SK-N-SH treated with all-trans-retinoic acid at 6 μM for 48 hours (cell line): ENCODE data around the gene GRHL1.

Source experiments
- ATAC-seq: fragments of 200-7000 bp; cut with Tn5 transposase; 3 replicates; pipeline ENCODE4 v1.9.1; 2020; ENCODE audit warnings: mild to moderate bottlenecking, moderate library complexity
- ARNTL ChIP-seq: fragments of 450-650 bp; formaldehyde crosslinking; IDR thresholded peaks from 2 replicates; pipeline ENCODE4 v1.5.0; 2020; ENCODE audit warnings: low read depth, mild to moderate bottlenecking, moderate library complexity, borderline replicate concordance
- BACH2 ChIP-seq: fragments of 250-450 bp; sonication (Bioruptor Pico); IDR thresholded peaks from 2 replicates; pipeline ENCODE4 v1.9.0; 2021; ENCODE audit warnings: mild to moderate bottlenecking, borderline replicate concordance
- CSDC2 ChIP-seq: fragments of 250-450 bp; sonication (Bioruptor Pico); IDR thresholded peaks from 2 replicates; pipeline ENCODE4 v1.5.0; 2020; ENCODE audit warnings: mild to moderate bottlenecking, moderate library complexity
- ESRRG ChIP-seq: fragments of 250-450 bp; sonication (Bioruptor Pico); IDR thresholded peaks from 2 replicates; pipeline ENCODE4 v1.6.1; 2021; ENCODE audit warnings: mild to moderate bottlenecking
- ISL1 ChIP-seq: fragments of 250-450 bp; sonication (Bioruptor Pico); IDR thresholded peaks from 2 replicates; pipeline ENCODE4 v2.1.2; 2022; ENCODE audit warnings: mild to moderate bottlenecking, moderate library complexity
- OSR1 ChIP-seq: fragments of 250-450 bp; sonication (Bioruptor Pico); IDR thresholded peaks from 2 replicates; pipeline ENCODE4 v1.8.0; 2022; ENCODE audit warnings: moderate library complexity, mild to moderate bottlenecking, inconsistent platforms
- PATZ1 ChIP-seq: fragments of 250-450 bp; sonication (Bioruptor Pico); IDR thresholded peaks from 2 replicates; pipeline ENCODE4 v1.8.0; 2020; ENCODE audit warnings: mild to moderate bottlenecking, moderate library complexity, borderline replicate concordance
- POU6F1 ChIP-seq: fragments of 250-450 bp; sonication (Bioruptor Pico); IDR thresholded peaks from 2 replicates; pipeline ENCODE4 v1.8.0; 2021; ENCODE audit warnings: low read depth, mild to moderate bottlenecking, moderate library complexity, borderline replicate concordance
- PPARA ChIP-seq: fragments of 250-450 bp; sonication (Bioruptor Pico); IDR thresholded peaks from 2 replicates; pipeline ENCODE4 v1.5.0; 2020; ENCODE audit warnings: mild to moderate bottlenecking, borderline replicate concordance
- RARB ChIP-seq: fragments of 250-450 bp; sonication (Bioruptor Pico); IDR thresholded peaks from 2 replicates; pipeline ENCODE4 v1.8.0; 2021; ENCODE audit warnings: mild to moderate bottlenecking, moderate library complexity
- SNAI2 ChIP-seq: fragments of 250-450 bp; sonication (Bioruptor Pico); IDR thresholded peaks from 2 replicates; pipeline ENCODE4 v1.5.0; 2020; ENCODE audit warnings: mild to moderate bottlenecking, moderate library complexity
- TCF4 ChIP-seq: fragments of 250-450 bp; sonication (Bioruptor Pico); IDR thresholded peaks from 2 replicates; pipeline ENCODE4 v1.8.0; 2021; ENCODE audit warnings: mild to moderate bottlenecking, moderate library complexity, borderline replicate concordance
- TOX ChIP-seq: fragments of 250-450 bp; sonication (Bioruptor Pico); IDR thresholded peaks from 2 replicates; pipeline ENCODE4 v1.8.0; 2021; ENCODE audit warnings: mild to moderate bottlenecking, moderate library complexity, borderline replicate concordance
- ZC3H10 ChIP-seq: fragments of 250-450 bp; sonication (Bioruptor Pico); IDR thresholded peaks from 2 replicates; pipeline ENCODE4 v1.5.1; 2021; ENCODE audit warnings: mild to moderate bottlenecking, moderate library complexity
- ZFP3 ChIP-seq: fragments of 250-450 bp; sonication (Bioruptor Pico); IDR thresholded peaks from 2 replicates; pipeline ENCODE4 v1.5.0; 2020; ENCODE audit warnings: mild to moderate bottlenecking, moderate library complexity
- ZFP30 ChIP-seq: fragments of 450-650 bp; formaldehyde crosslinking; IDR thresholded peaks from 2 replicates; pipeline ENCODE4 v1.5.0; 2022; ENCODE audit warnings: mild to moderate bottlenecking, moderate library complexity
- ZNF70 ChIP-seq: fragments of 450-650 bp; formaldehyde crosslinking; IDR thresholded peaks from 2 replicates; pipeline ENCODE4 v1.5.0; 2020; ENCODE audit warnings: mild to moderate bottlenecking, moderate library complexity
- ZNF8 ChIP-seq: fragments of 450-650 bp; formaldehyde crosslinking; IDR thresholded peaks from 2 replicates; pipeline ENCODE4 v1.5.0; 2020; ENCODE audit warnings: mild to moderate bottlenecking, moderate library complexity
- TF ChIP-seq, protein P1 (sequence below): fragments of 250-450 bp; sonication (Bioruptor Pico); IDR thresholded peaks from 2 replicates; pipeline ENCODE4 v1.5.1; 2020; ENCODE audit warnings: low read depth, mild to moderate bottlenecking, moderate library complexity
- TF ChIP-seq, protein P2 (sequence below): fragments of 250-450 bp; sonication (Bioruptor Pico); IDR thresholded peaks from 2 replicates; pipeline ENCODE4 v1.5.1; 2021; ENCODE audit warnings: mild to moderate bottlenecking, moderate library complexity

GRHL1 gene

GRCh38 chr2:9970200-9971044 lies 18.9 kb downstream of the GRHL1 start:
- peak; percentile 35 for ATAC-seq
- TF ChIP-seq ISL1 (CRISPR knock-in tag) (no peak), CSDC2 (CRISPR knock-in tag) (no peak), ESRRG (CRISPR knock-in tag) (no peak), OSR1 (CRISPR knock-in tag) (no peak), BACH2 (CRISPR knock-in tag) (no peak), ZFP30 (CRISPR knock-in tag) (no peak), ZFP3 (CRISPR knock-in tag) (no peak), ZNF70 (CRISPR knock-in tag) (no peak), ARNTL (CRISPR knock-in tag) (no peak), PPARA (no peak), PATZ1 (CRISPR knock-in tag) (no peak), SNAI2 (CRISPR knock-in tag) (no peak), ZNF8 (no peak), RARB (CRISPR knock-in tag) (no peak), POU6F1 (CRISPR knock-in tag) (no peak), TCF4 (no peak), ZC3H10 (CRISPR knock-in tag) (no peak), TOX (CRISPR knock-in tag) (no peak)
- TF ChIP-seq, protein P1, sequence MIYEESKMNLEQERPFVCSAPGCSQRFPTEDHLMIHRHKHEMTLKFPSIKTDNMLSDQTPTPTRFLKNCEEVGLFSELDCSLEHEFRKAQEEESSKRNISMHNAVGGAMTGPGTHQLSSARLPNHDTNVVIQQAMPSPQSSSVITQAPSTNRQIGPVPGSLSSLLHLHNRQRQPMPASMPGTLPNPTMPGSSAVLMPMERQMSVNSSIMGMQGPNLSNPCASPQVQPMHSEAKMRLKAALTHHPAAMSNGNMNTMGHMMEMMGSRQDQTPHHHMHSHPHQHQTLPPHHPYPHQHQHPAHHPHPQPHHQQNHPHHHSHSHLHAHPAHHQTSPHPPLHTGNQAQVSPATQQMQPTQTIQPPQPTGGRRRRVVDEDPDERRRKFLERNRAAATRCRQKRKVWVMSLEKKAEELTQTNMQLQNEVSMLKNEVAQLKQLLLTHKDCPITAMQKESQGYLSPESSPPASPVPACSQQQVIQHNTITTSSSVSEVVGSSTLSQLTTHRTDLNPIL (CRISPR knock-in tag): no peak
- TF ChIP-seq, protein P2, sequence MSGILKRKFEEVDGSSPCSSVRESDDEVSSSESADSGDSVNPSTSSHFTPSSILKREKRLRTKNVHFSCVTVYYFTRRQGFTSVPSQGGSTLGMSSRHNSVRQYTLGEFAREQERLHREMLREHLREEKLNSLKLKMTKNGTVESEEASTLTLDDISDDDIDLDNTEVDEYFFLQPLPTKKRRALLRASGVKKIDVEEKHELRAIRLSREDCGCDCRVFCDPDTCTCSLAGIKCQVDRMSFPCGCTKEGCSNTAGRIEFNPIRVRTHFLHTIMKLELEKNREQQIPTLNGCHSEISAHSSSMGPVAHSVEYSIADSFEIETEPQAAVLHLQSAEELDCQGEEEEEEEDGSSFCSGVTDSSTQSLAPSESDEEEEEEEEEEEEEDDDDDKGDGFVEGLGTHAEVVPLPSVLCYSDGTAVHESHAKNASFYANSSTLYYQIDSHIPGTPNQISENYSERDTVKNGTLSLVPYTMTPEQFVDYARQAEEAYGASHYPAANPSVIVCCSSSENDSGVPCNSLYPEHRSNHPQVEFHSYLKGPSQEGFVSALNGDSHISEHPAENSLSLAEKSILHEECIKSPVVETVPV: no peak

- TF ChIP-seq, protein P1 (CRISPR knock-in tag): no peak
- no peak for ATAC-seq
Observed at GRCh38 chr2:9971105-9971818, 19.8 kb downstream of the GRHL1 start.

GRCh38 chr2:9971890-9972289 lies 20.4 kb downstream of the GRHL1 start:
- ATAC-seq: no peak
- no peak for TF ChIP-seq SNAI2 (CRISPR knock-in tag)
